Fibroblast of lung (primary cell): Measurements from ENCODE around the gene TFG. TPM values are rescaled to one million over a fixed set of nuclear protein-coding genes. Genes with fewer than 3 reads are reported as not detected.
"Not testable (repeated sequence)": the region's sequence is repeated elsewhere in the genome, so short reads cannot be mapped to it uniquely, and the experiment has no call there.

Source experiments
- DNase-seq, 2 donors: peaks; one replicate each; pipeline versions ENCODE4 v3.0.0 to v3.0.0-alpha.2; 2010; ENCODE audit warnings: low read depth in 2 of 2
- H2AFZ ChIP-seq: 2 replicates; pipeline ENCODE4 v1.5.1; 2012; ENCODE audit warnings: low read length, control low read depth, inconsistent platforms
- H3K27ac ChIP-seq: 2 replicates; pipeline ENCODE4 v1.5.1; 2011; ENCODE audit warnings: low read length, control low read depth; ENCODE audit not compliant: insufficient read depth
- H3K27me3 ChIP-seq: 2 replicates; pipeline ENCODE4 v1.5.1; 2011; ENCODE audit warnings: mild to moderate bottlenecking, low read length; ENCODE audit not compliant: control insufficient read depth, insufficient read depth
- H3K36me3 ChIP-seq: 2 replicates; pipeline ENCODE4 v1.5.1; 2011; ENCODE audit warnings: low read length; ENCODE audit not compliant: control insufficient read depth, insufficient read depth
- H3K4me1 ChIP-seq: 2 replicates; pipeline ENCODE4 v1.5.1; 2011; ENCODE audit warnings: low read length; ENCODE audit not compliant: control insufficient read depth, insufficient read depth; ENCODE audit errors: extremely low read depth
- H3K4me2 ChIP-seq: 2 replicates; pipeline ENCODE4 v1.5.1; 2011; ENCODE audit warnings: low read length, control low read depth; ENCODE audit not compliant: insufficient read depth; ENCODE audit errors: extremely low read depth
- H3K4me3 ChIP-seq, 4 experiments: fragments of 200-600 bp in 1 of 4; sonication (generic) in 1 of 4; replicated peaks in 1 of 4; 2 replicates each; pipeline ENCODE4 v1.5.1; 2011 to 2016; ENCODE audit warnings: low read length in 4 of 4, low read depth in 3 of 4, mild to moderate bottlenecking in 3 of 4, control low read depth in 2 of 4, inconsistent platforms in 1 of 4, mixed read lengths in 1 of 4; ENCODE audit not compliant: insufficient read depth in 1 of 4; ENCODE audit errors: control extremely low read depth in 1 of 4
- H3K79me2 ChIP-seq: 2 replicates; pipeline ENCODE4 v1.5.1; 2012; ENCODE audit warnings: mild to moderate bottlenecking, low read length, inconsistent platforms; ENCODE audit not compliant: control insufficient read depth, insufficient read depth
- H3K9ac ChIP-seq: 2 replicates; pipeline ENCODE4 v1.5.1; 2011; ENCODE audit warnings: mild to moderate bottlenecking, low read length, control low read depth; ENCODE audit not compliant: insufficient read depth
- H3K9me3 ChIP-seq: 2 replicates; pipeline ENCODE4 v1.5.1; 2012; ENCODE audit warnings: low read depth, low read length; ENCODE audit not compliant: control insufficient read depth, insufficient read depth
- H4K20me1 ChIP-seq: 2 replicates; pipeline ENCODE4 v1.5.1; 2011; ENCODE audit warnings: low read length; ENCODE audit not compliant: control insufficient read depth, insufficient read depth; ENCODE audit errors: extremely low read depth
- EZH2 ChIP-seq: IDR thresholded peaks from 2 replicates; pipeline ENCODE4 v1.5.1; 2012; ENCODE audit warnings: low read length, control low read depth, mild to moderate bottlenecking; ENCODE audit errors: missing control alignments
- polyA plus RNA-seq, 2 donors: library from polyadenylated mRNA; depleted of rRNA in 1 of 2; stranded (reverse) in 1 of 2; unstranded in 1 of 2; fragments of >200 nt; gene quantifications; 2 replicates each; pipeline ENCODE4 v1.2.1, GENCODE V29; 2011 to 2012; ENCODE audit warnings: missing spikeins in 1 of 2
- total RNA-seq: library from RNA; depleted of rRNA; stranded (reverse); fragments of >200 nt; gene quantifications from 2 replicates; pipeline ENCODE4 v1.2.1, GENCODE V29; 2014
- TF ChIP-seq, protein P1 (sequence below), 2 donors: IDR thresholded peaks in 1 of 2; conservative IDR thresholded peaks in 1 of 2; 1 replicate in 1 of 2; 2 replicates in 1 of 2; pipeline ENCODE4 v1.5.1; 2011 to 2012; ENCODE audit warnings: low read length in 2 of 2, control low read depth in 1 of 2, inconsistent platforms in 1 of 2, low read depth in 1 of 2, mild to moderate bottlenecking in 1 of 2

TFG gene
- total and polyA plus RNA-seq, 2 donors (not counting 1 experiment from before 2014, with no cell fraction given) = 60.6 to 174 TPM

- no peaks in the 10 kb centered on the region for H3K4me1 ChIP-seq
- no peak for DNase-seq
- H3K9me3 ChIP-seq = no peaks in the 10 kb centered on the region
- no peak overlapping the region for H3K27ac ChIP-seq
- H3K4me3 ChIP-seq = no peak overlapping the region
- H4K20me1 ChIP-seq = no peaks in the 10 kb centered on the region
- no peak overlapping the region for H3K9ac ChIP-seq
- TF ChIP-seq, protein P1, sequence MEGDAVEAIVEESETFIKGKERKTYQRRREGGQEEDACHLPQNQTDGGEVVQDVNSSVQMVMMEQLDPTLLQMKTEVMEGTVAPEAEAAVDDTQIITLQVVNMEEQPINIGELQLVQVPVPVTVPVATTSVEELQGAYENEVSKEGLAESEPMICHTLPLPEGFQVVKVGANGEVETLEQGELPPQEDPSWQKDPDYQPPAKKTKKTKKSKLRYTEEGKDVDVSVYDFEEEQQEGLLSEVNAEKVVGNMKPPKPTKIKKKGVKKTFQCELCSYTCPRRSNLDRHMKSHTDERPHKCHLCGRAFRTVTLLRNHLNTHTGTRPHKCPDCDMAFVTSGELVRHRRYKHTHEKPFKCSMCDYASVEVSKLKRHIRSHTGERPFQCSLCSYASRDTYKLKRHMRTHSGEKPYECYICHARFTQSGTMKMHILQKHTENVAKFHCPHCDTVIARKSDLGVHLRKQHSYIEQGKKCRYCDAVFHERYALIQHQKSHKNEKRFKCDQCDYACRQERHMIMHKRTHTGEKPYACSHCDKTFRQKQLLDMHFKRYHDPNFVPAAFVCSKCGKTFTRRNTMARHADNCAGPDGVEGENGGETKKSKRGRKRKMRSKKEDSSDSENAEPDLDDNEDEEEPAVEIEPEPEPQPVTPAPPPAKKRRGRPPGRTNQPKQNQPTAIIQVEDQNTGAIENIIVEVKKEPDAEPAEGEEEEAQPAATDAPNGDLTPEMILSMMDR (conservative IDR thresholded peaks at IDR 0.05 in 1 of 2, IDR thresholded peaks at IDR 0.05 in 1 of 2; ENCODE audit: low read depth in 1 of 2, low read length in 2 of 2) = no peak
- TF ChIP-seq EZH2 = no peak
- H2AFZ ChIP-seq = no peak overlapping the region
- H3K36me3 ChIP-seq = no peaks in the 10 kb centered on the region
- H3K79me2 ChIP-seq = no peaks in the 10 kb centered on the region
- H3K4me2 ChIP-seq = no peak overlapping the region
- H3K27me3 ChIP-seq = no peaks in the 10 kb centered on the region
Observed at GRCh38 chr3:100665230-100665629, 44.1 kb upstream of the TFG start.

DNA sequence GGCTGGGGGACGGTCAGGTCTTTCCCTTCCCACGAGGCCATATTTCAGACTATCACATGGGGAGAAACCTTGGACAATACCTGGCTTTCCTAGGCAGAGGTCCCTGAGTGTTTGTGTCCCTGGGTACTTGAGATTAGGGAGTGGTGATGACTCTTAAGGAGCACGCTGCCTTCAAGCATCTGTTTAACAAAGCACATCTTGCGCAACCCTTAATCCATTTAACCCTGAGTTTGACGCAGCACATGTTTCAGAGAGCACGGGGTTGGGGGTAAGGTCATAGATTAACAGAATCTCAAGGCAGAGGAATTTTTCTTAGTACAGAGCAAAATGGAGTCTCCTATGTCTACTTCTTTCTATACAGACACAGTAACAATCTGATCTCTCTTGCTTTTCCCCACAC lies 42.6 kb upstream of the TFG start:
- not testable (repeated sequence) for H3K79me2 ChIP-seq

DNA sequence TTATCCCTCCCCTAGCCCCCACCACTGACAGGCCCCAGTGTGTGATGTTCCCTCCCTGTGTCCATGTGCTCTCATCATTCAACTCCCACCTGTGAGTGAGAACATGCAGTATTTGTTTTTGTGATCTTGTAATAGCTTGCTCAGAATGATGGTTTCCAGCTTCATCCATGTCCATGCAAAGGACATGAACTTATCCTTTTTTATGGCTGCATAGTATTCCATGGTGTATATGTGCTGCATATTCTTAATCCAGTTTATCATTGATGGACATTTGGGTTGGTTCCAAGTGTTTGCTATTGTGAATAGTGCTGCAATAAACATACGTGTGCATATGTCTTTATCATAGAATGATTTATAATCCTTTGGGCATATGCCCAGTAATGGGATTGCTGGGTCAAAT lies 42.0 kb upstream of the TFG start:
- H3K27ac ChIP-seq, H3K27me3 ChIP-seq, H4K20me1 ChIP-seq, H2AFZ ChIP-seq, H3K9ac ChIP-seq, H3K4me2 ChIP-seq, H3K9me3 ChIP-seq, DNase-seq, H3K4me1 ChIP-seq, H3K36me3 ChIP-seq, H3K4me3 ChIP-seq, H3K79me2 ChIP-seq: not testable (repeated sequence)

More for the DNA sequence above, 42.6 kb upstream of the TFG start:
- H3K4me1 ChIP-seq, H3K27ac ChIP-seq, H3K36me3 ChIP-seq, H3K27me3 ChIP-seq, H4K20me1 ChIP-seq, H2AFZ ChIP-seq, H3K4me2 ChIP-seq, H3K4me3 ChIP-seq, H3K9ac ChIP-seq, H3K9me3 ChIP-seq: not testable (repeated sequence)
- peak in 1 of 2 donors; percentile 18 for DNase-seq

DNA sequence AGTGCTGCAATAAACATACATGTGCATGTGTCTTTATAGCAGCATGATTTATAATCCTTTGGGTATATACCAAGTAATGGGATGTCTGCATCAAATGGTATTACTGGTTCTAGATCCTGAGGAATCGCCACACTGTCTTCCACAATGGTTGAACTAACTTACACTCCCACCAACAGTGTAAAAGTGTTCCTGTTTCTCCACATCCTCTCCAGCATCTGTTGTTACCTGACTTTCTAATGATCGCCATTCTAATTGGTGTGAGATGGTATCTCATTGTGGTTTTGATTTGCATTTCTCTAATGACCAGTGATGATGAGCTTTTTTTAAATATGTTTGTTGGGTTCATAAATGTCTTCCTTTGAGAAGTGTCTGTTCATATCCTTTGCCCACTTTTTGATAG lies 38.3 kb upstream of the TFG start:
- H3K4me1 ChIP-seq, H2AFZ ChIP-seq, H3K79me2 ChIP-seq, H3K27me3 ChIP-seq, H3K4me3 ChIP-seq, H3K36me3 ChIP-seq, H3K9me3 ChIP-seq, H4K20me1 ChIP-seq, H3K9ac ChIP-seq, H3K4me2 ChIP-seq, DNase-seq, H3K27ac ChIP-seq: not testable (repeated sequence)
